PC-9 (cell line): Measurements from ENCODE around the gene DOCK11. TPM values are rescaled to one million over a fixed set of nuclear protein-coding genes. Genes with fewer than 3 reads are reported as not detected.
"Not testable (repeated sequence)": the region's sequence is repeated elsewhere in the genome, so short reads cannot be mapped to it uniquely, and the experiment has no call there.

Experiments
- BruUV-seq: library from RNA; stranded (reverse); fragments of 400-500 nt; replicated peaks from 2 replicates; lab custom pipeline; 2021; lab: Mats Ljungman, UMichigan
- CTCF ChIA-PET: fragments of 300-600 bp; sonication (Branson Sonifier 250); formaldehyde crosslinking; loops from one replicate; lab custom pipeline; 2022; ENCODE audit warnings: antibody characterized with exemption; lab: Charles Lee
- POLR2A ChIA-PET: fragments of 300-600 bp; sonication (Branson Sonifier 250); formaldehyde crosslinking; loops from one replicate; lab custom pipeline; 2022; ENCODE audit warnings: antibody characterized with exemption; ENCODE audit not compliant: unreplicated experiment; lab: Charles Lee
- DNase-seq, 2 experiments: peaks; one replicate each; pipeline versions ENCODE4 v3.0.0 to v3.0.0-alpha.2; 2015 to 2022; ENCODE audit warnings: mixed read lengths in 1 of 2
- H2AFZ ChIP-seq: fragments of 200-600 bp; sonication (generic); 2 replicates; pipeline ENCODE4 v1.8.1; 2017; ENCODE audit warnings: antibody characterized with exemption
- H3F3A ChIP-seq: fragments of 200-600 bp; sonication (generic); 2 replicates; pipeline ENCODE4 v1.8.1; 2017; ENCODE audit warnings: antibody characterized with exemption, mild to moderate bottlenecking, low read depth; ENCODE audit not compliant: insufficient read depth
- H3K27ac ChIP-seq: fragments of 200-600 bp; sonication (generic); 2 replicates; pipeline ENCODE4 v1.6.1; 2016; ENCODE audit warnings: mixed run types
- H3K27me3 ChIP-seq: fragments of 200-600 bp; sonication (generic); 2 replicates; pipeline ENCODE4 v1.6.1; 2016; ENCODE audit warnings: low read depth, mixed run types; ENCODE audit not compliant: insufficient read depth
- H3K36me3 ChIP-seq: fragments of 200-600 bp; sonication (generic); 2 replicates; pipeline ENCODE4 v1.6.1; 2016; ENCODE audit warnings: low read depth, mixed run types
- H3K4me1 ChIP-seq: fragments of 200-600 bp; sonication (generic); replicated peaks from 2 replicates; pipeline ENCODE4 v1.6.1; 2016; ENCODE audit warnings: mixed run types; ENCODE audit not compliant: insufficient read depth
- H3K4me2 ChIP-seq: fragments of 200-600 bp; sonication (generic); 2 replicates; pipeline ENCODE4 v1.6.1; 2017; ENCODE audit warnings: mixed run types
- H3K4me3 ChIP-seq: fragments of 200-600 bp; sonication (generic); 2 replicates; pipeline ENCODE4 v1.6.1; 2016; ENCODE audit warnings: mixed run types
- H3K79me2 ChIP-seq: fragments of 200-600 bp; sonication (generic); 2 replicates; pipeline ENCODE4 v1.6.1; 2017; ENCODE audit warnings: low read depth, mixed run types
- H3K9me2 ChIP-seq: fragments of 200-600 bp; sonication (generic); 2 replicates; pipeline ENCODE4 v1.8.1; 2017; ENCODE audit warnings: mild to moderate bottlenecking; ENCODE audit not compliant: insufficient read depth
- H3K9me3 ChIP-seq: fragments of 200-600 bp; sonication (generic); 2 replicates; pipeline ENCODE4 v1.8.1; 2016; ENCODE audit warnings: low read depth; ENCODE audit not compliant: insufficient read depth
- H4K20me1 ChIP-seq: fragments of 200-600 bp; sonication (generic); 2 replicates; pipeline ENCODE4 v1.8.1; 2017; ENCODE audit not compliant: insufficient read depth
- EZH2 ChIP-seq: fragments of 200-600 bp; sonication (generic); IDR thresholded peaks from 2 replicates; pipeline ENCODE4 v1.8.0; 2017; ENCODE audit warnings: antibody characterized with exemption, low read depth
- intact Hi-C: fragments of 100-400 bp; cut with micrococcal nuclease; formaldehyde crosslinking; loops from one replicate; pipeline ENCODE4 v1.10.0; 2022; ENCODE audit not compliant: unreplicated experiment
- total RNA-seq: library from RNA; stranded (reverse); gene quantifications from 2 replicates; pipeline ENCODE4 v1.2.3, GENCODE V29; 2021
- TF ChIP-seq, protein P1 (sequence below): fragments of 200-600 bp; sonication (generic); conservative IDR thresholded peaks from 2 replicates; pipeline ENCODE4 v1.6.1; 2017; ENCODE audit warnings: mixed run types, antibody characterized with exemption, mild to moderate bottlenecking, moderate library complexity

DOCK11 gene
- total RNA-seq, 1 experiment from 2014 or later: 9.0 TPM

GRCh38 chrX:118574666-118575065 lies 79.1 kb downstream of the DOCK11 start:
- H3K27me3 ChIP-seq: no peaks in the 10 kb centered on the region
- no peaks in the 10 kb centered on the region for H3K36me3 ChIP-seq
- no peak overlapping the region for H3K4me2 ChIP-seq
- intact Hi-C loops: no loop called here
- POLR2A ChIA-PET: no interaction called here
- H3K4me3 ChIP-seq: no peak overlapping the region
- no peak overlapping the region for H2AFZ ChIP-seq
- H3K79me2 ChIP-seq: no peaks in the 10 kb centered on the region
- no peak for TF ChIP-seq EZH2
- TF ChIP-seq, protein P1, sequence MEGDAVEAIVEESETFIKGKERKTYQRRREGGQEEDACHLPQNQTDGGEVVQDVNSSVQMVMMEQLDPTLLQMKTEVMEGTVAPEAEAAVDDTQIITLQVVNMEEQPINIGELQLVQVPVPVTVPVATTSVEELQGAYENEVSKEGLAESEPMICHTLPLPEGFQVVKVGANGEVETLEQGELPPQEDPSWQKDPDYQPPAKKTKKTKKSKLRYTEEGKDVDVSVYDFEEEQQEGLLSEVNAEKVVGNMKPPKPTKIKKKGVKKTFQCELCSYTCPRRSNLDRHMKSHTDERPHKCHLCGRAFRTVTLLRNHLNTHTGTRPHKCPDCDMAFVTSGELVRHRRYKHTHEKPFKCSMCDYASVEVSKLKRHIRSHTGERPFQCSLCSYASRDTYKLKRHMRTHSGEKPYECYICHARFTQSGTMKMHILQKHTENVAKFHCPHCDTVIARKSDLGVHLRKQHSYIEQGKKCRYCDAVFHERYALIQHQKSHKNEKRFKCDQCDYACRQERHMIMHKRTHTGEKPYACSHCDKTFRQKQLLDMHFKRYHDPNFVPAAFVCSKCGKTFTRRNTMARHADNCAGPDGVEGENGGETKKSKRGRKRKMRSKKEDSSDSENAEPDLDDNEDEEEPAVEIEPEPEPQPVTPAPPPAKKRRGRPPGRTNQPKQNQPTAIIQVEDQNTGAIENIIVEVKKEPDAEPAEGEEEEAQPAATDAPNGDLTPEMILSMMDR: no peak
- no peaks in the 10 kb centered on the region for H3K9me2 ChIP-seq
- H3K4me1 ChIP-seq: no peaks in the 10 kb centered on the region
- no peak for DNase-seq
- CTCF ChIA-PET: no interaction called here
- no peak overlapping the region for H3K27ac ChIP-seq
- H3K9me3 ChIP-seq: no peaks in the 10 kb centered on the region
- no peaks in the 10 kb centered on the region for H4K20me1 ChIP-seq
- no TSS peak for BruUV-seq
- H3F3A ChIP-seq: no peaks in the 10 kb centered on the region

DNA sequence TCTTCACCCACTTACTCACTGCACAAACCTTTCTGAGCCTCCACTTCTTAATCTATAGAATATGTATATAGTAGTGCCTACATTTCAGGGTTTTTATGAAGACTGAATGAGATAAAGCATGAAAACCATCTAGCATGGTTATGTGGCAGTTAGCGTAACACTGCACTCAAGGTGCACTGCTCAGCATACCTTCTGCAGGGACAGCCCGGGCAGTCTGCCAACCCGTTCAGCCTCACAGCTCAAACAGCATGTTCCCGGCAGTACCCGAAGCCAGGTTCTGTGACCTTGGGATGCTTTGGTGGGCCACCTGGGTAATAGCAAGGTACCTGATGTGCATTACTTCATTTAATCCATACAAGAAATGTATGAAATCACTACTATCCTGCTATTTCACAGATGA lies 81.4 kb downstream of the DOCK11 start:
- no peaks in the 10 kb centered on the region for H3K36me3 ChIP-seq
- no peaks in the 10 kb centered on the region for H3K4me1 ChIP-seq
- H4K20me1 ChIP-seq: no peaks in the 10 kb centered on the region
- BruUV-seq: no TSS peak
- no peaks in the 10 kb centered on the region for H3K9me3 ChIP-seq
- no peak overlapping the region for H3K4me3 ChIP-seq
- H2AFZ ChIP-seq: no peak overlapping the region
- H3K79me2 ChIP-seq: no peaks in the 10 kb centered on the region
- no peaks in the 10 kb centered on the region for H3F3A ChIP-seq
- H3K9me2 ChIP-seq: no peaks in the 10 kb centered on the region
- POLR2A ChIA-PET: no interaction called here
- intact Hi-C loops: no loop called here
- TF ChIP-seq, protein P1: no peak
- no peak for TF ChIP-seq EZH2
- CTCF ChIA-PET: no interaction called here
- DNase-seq: no peak
- no peaks in the 10 kb centered on the region for H3K27me3 ChIP-seq
- no peak overlapping the region for H3K4me2 ChIP-seq
- H3K27ac ChIP-seq: no peak overlapping the region

GRCh38 chrX:118579417-118579816 lies 83.8 kb downstream of the DOCK11 start:
- Histone ChIP-seq H3K27me3 (no peaks in the 10 kb centered on the region), H3F3A (no peaks in the 10 kb centered on the region), H3K4me2 (no peak overlapping the region), H3K79me2 (no peaks in the 10 kb centered on the region), H3K9me3 (no peaks in the 10 kb centered on the region), H3K9me2 (no peaks in the 10 kb centered on the region), H3K4me3 (no peak overlapping the region), H3K27ac (no peak overlapping the region), H3K36me3 (no peaks in the 10 kb centered on the region), H4K20me1 (no peaks in the 10 kb centered on the region), H3K4me1 (no peaks in the 10 kb centered on the region), H2AFZ (no peak overlapping the region)
- CTCF ChIA-PET: no interaction called here
- DNase-seq: no peak
- intact Hi-C loops: no loop called here
- no TSS peak for BruUV-seq
- POLR2A ChIA-PET: interaction anchor here (0.6 kb wide), 1 partner anchor 1179 kb away, joined by 11 read pairs; the partner anchor contains the start of gene SOWAHD
- TF ChIP-seq, protein P1: no peak
- no peak for TF ChIP-seq EZH2

- H3K4me2 ChIP-seq, intact Hi-C loops, H3K9me2 ChIP-seq, POLR2A ChIA-PET, H3K79me2 ChIP-seq, BruUV-seq, H3K9me3 ChIP-seq, H3F3A ChIP-seq, H3K27ac ChIP-seq, H4K20me1 ChIP-seq, H2AFZ ChIP-seq, H3K4me1 ChIP-seq, H3K36me3 ChIP-seq, H3K4me3 ChIP-seq, CTCF ChIA-PET, DNase-seq, H3K27me3 ChIP-seq: not testable (repeated sequence)
Observed at GRCh38 chrX:118582926-118583325, 87.3 kb downstream of the DOCK11 start.
